ENCODE measurements around the gene IFT57. TPM values are rescaled to one million over a fixed set of nuclear protein-coding genes. Genes with fewer than 3 reads are reported as not detected.
A peak's percentile ranks its signal among the peaks of the same experiment; 100 is the strongest.
"Not testable (repeated sequence)": the region's sequence is repeated elsewhere in the genome, so short reads cannot be mapped to it uniquely, and the experiment has no call there.

Gene IFT57
- total RNA-seq, 1 donor from 2014 or later, result 24.9 TPM

GRCh38 chr3:108157273-108157672 lies 65.0 kb downstream of the IFT57 start:
- ATAC-seq, result no peak

GRCh38 chr3:108156312-108156853 lies 65.8 kb downstream of the IFT57 start:
- ATAC-seq, result no peak

- ATAC-seq, result not testable (repeated sequence)
Observed at GRCh38 chr3:108155642-108156041, 66.6 kb downstream of the IFT57 start.

- no peak for ATAC-seq
Observed at GRCh38 chr3:108153451-108153981, 68.7 kb downstream of the IFT57 start.

GRCh38 chr3:108152274-108152673 lies 70.0 kb downstream of the IFT57 start:
- no peak for ATAC-seq

GRCh38 chr3:108150200-108150599 lies 72.0 kb downstream of the IFT57 start:
- ATAC-seq, result no peak

GRCh38 chr3:108146139-108146538 lies 76.1 kb downstream of the IFT57 start:
- no peak for ATAC-seq

- no peak for ATAC-seq
Observed at GRCh38 chr3:108145578-108145977, 76.6 kb downstream of the IFT57 start.

GRCh38 chr3:108137460-108137814 lies 84.8 kb downstream of the IFT57 start:
- no peak for ATAC-seq

GRCh38 chr3:108136561-108137459 lies 85.4 kb downstream of the IFT57 start:
- no peak for ATAC-seq

GRCh38 chr3:108134555-108134880 lies 87.7 kb downstream of the IFT57 start:
- ATAC-seq, result no peak

GRCh38 chr3:108133858-108134554 lies 88.2 kb downstream of the IFT57 start:
- ATAC-seq, result no peak

- ATAC-seq, result no peak
Observed at GRCh38 chr3:108133048-108133369, 89.2 kb downstream of the IFT57 start.

GRCh38 chr3:108131475-108132134 lies 90.6 kb downstream of the IFT57 start:
- no peak for ATAC-seq

- ATAC-seq, result peak; percentile 80
Observed at GRCh38 chr3:108130701-108131474, 91.3 kb downstream of the IFT57 start.

GRCh38 chr3:108130236-108130635 lies 92.0 kb downstream of the IFT57 start:
- no peak for ATAC-seq

- peak; percentile 78 for ATAC-seq
Observed at GRCh38 chr3:108127301-108127988, 94.8 kb downstream of the IFT57 start.

- ATAC-seq, result no peak
Observed at GRCh38 chr3:108126348-108126747, 95.9 kb downstream of the IFT57 start.

- ATAC-seq, result peak; percentile 64
Observed at GRCh38 chr3:108125550-108126071, 96.6 kb downstream of the IFT57 start.

GRCh38 chr3:108125153-108125543 lies 97.1 kb downstream of the IFT57 start:
- ATAC-seq, result no peak
